Skin of body (tissue), 2 donors: Measurements from ENCODE around the gene LRP1B. TPM values are rescaled to one million over a fixed set of nuclear protein-coding genes. Genes with fewer than 3 reads are reported as not detected.

ENCODE experiments used
- DNase-seq: peaks from one replicate; lab custom pipeline; 2025; lab: John Stamatoyannopoulos, UW
- total RNA-seq: library from RNA; depleted of rRNA; stranded (reverse); fragments of >200 nt; gene quantifications from one replicate; pipeline ENCODE4 v1.2.3, GENCODE V29; 2014

The LRP1B gene
- total RNA-seq: 1.7 TPM

DNA sequence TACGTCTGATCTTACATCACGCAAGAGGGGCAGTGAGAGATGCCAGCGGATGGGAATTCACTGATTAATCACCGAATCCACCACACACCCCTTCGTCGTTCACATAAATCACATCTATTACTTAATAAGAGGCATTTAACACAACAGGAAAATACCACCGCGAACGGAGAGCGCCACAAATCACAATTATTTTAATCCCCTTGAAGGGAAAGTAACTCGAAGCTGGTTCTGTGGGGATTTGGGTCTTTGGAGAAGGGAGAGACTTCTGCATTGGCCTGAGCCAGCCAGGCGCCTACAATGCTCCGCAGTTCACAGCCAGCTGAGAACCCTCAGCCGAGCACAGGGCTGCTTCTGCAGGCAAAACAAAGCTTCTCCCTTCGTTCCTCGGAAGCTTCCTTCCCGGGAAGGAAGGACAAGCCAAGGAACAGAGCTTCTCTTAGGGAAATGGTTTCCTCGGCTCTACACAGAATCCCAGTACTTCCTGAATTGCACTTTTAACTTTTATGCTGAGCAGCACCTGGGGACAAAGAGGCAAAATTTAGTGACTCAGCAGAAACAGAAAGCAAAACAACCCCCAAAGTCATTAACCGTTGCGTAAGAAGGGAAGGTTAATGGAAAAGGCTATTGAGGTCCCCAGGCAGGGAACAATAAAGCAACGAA, at the start of gene LRP1B:
Gene LRP1B, minus strand, starts transcription at position 7 of the 660 bp plus-strand sequence. CDS start 287 bp downstream, outside the sequence.
- DNase-seq: peak; percentile 29

DNA sequence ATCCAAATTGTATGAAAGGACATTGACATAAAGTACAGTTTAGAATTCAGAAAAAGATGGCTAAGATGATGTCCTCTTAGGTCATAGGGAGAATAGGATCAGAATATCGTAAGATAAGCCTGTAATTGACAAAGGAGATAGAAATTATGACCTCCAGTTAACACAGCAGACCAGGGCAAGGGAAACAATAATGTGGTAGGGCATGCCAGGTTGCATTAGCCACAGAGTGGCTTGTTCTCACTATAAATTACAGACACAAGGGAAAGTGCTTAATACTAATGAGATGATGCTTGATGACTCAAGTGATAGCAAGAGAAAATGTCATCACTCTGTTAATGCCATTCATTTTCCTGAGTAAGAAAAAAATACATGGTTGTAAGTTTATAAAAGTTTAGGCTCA, 48.9 kb upstream of the LRP1B start:
- no peak for DNase-seq

DNA sequence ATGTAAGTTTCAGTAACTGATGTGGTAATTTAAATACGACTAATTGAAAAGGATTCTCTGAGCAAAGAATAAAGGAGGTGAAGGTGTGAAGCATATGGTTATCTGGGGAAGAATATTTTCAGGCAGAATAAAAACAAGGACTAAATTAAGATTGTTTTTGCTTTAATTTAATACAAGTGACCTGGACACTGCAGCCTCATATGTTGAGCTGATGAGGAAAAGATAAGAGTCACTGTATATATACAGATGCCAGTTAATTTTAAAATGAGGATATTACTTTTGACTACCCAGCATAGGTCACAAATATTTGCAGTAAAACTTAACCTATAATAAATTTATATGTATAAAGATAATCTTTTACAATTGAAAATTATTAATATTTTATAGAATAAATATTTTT, 47.8 kb upstream of the LRP1B start:
- DNase-seq: no peak

DNA sequence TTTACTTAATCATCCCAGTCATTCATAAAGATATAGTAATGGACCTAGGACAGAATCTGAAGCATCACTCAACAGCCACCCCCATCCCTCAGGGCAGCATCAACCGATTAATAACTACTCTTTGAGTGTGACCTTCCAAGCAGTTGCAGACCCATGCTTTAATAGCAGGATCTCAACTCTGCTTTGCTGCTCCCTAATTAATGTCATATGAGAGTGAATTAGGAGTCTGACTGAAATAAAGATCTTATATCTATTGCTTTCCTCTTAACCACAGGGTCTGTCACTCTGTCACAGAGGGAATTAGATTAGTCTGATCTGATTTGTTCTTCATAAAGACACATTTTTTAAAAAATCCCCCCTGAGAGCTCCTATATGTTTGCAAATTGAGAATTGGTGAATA, 46.1 kb upstream of the LRP1B start:
- DNase-seq: no peak

DNA sequence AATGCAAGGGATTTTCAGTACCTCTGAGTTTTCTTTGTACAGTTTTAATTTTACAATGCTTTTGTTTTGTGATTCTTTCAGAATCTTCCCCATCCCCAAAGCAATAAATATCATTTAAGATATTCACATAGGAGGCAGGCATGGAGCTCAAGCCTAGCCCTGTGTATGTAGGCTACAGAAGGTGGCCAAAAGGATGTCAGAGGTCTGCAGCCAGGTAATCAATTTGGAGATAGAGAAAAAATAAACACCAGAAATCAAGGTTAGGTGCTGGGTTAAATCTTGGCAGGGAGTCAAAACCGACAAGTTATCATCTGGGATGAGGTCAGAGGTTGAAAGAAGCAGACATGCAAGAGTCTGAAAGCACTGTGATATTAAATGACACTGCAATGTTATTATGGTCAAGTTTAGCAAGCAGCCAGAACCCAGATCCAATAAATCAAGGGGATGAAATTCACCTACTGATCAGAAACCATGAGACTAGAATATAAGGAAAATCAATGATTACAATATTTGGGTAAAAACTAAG, 45.1 kb upstream of the LRP1B start:
- DNase-seq: no peak

DNA sequence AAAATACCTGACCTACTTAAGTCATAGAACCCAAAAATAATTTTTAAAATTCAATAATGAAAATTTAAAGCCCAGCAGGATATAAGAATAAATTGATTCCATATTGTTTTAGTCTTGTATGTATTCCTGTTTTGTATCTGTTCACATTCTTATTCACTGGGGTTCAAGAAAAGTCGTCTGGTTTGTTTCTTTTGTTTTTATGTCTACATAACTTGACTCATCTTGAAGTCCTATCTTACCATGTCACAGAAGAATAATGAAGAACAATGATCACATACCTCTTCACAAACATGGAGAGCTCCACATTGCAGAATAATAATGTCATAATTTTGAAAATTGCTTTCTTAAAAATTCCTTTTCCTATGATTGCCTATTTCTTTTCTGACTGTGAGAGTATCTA, 43.4 kb upstream of the LRP1B start:
- DNase-seq: no peak

DNA sequence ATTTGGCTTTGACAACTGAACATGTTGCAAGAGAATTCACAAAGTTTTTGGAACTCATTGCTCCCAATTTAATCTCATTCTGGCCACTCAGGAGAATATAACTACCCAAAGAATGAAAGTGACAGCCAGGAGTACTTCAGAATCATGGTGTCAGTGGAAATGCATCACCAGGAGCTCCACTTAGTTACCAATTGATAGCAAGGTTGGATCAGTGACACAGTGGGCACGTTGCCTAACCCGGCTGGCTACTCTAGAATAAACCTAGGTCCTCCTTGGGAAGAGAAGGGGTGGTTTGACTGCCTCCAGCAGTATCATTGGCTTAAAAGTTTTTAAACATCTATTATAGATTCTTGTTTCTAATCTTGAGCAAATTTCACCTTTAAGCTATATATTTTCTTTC, 40.0 kb upstream of the LRP1B start:
- no peak for DNase-seq

DNA sequence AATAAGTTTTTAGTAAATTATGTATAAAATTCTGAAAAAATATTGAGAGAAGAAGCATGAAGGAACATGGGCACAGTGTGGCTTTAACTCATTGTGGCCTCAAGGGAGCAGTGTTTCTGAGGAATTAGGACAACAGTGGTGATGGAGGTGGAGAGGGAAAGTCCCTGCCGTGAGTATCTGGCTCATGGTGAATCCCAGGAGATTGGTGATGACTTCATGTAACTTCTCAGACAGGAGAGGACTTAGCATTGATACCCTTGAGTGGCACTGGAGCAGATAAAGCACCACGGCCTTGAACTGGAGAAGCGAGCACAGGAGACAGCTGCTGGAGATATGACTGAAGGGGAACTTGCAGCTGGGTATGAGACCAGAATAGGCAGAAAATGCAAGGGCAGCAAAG, 35.0 kb upstream of the LRP1B start:
- DNase-seq: peak; percentile 1

DNA sequence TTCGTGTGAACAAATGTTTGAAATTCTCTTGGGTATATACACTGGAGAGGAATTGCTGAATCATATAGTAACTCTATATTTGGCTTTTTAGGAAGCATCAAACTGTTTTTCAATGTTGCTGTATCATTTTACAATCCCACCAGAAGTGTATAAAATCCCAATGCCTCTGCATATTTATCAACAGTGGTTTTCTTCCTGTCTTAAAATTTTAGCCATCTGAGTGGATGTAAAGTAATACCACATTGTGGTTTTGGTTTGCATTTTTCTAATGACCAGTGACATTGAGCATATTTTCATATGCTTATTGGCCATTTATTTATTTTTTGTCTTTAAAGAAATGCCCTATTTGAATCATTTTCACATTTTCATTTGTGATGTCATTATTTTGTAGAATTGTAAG, 22.8 kb upstream of the LRP1B start:
- DNase-seq: no peak

DNA sequence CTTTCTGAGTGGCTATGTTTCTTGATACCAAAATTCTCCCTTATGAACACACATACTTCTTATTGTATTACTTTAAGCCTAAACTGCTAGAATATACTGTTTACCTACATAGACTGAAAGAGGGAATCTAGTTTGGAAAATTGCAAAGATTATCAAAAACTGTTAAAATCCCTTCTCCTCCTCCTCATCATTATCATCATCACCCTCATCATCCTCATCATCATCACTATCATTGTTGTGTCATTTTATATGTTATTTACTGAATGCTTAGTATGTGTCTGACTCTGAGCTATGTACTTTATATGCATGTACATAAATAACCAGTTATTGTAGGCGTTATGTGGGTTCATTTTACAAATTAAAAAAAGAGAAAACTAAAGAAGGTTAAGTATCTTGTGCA, 19.6 kb upstream of the LRP1B start:
- DNase-seq: no peak

DNA sequence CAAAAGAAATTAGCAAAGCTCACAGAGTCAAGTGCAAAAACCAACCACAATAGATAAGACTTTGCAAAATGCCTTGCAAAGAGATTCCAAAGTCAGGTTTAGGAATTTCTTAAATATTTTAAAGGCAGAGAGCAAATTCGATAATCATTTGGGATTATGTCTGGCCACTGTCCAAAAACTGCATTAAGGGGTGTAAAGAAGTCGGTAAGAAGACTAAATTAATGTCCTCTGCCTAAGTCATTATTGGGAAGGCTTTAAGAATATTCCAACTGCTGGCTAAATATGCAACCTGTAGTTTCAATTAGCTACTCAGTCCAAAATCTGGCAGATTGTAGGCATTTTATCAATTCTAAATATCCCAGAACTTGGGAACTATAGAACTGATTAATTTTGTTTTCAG, 13.7 kb upstream of the LRP1B start:
- no peak for DNase-seq

DNA sequence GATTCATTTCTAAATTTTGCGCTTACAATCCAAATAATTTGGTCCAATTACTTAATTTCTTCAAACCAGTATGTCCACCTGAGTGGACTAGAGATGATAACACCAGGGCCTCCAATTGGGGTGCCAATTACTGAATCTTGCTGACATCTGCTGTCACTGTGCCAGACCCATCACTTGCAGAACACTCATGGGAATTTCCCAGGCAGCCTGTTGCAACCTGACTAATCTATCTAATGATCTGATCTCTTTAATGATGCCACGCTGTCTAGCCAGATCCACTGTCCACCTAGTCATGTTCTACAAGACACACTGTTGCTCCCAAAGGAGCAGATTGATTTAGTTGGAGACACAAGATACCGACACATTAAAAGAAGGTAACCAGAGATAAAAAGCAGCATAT, 11.8 kb upstream of the LRP1B start:
- no peak for DNase-seq

DNA sequence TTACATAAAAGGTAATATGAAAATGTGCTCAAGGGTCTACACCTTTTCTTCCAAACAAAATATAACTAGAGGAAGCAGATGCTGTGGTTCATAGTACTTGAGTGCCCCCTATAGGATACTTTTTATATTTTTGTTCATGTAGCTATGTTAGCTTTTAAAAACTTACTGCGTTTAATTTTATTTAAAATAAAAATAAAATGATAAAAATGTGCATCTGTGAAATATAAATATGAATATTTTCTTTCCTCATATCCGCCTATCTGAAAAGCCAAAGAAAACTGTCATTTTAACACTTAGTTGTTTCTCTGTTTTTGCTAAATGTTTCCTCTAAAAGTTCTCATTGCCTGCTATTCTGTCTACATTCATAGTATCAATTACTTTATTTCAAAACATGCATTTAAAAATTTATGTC, 9.6 kb upstream of the LRP1B start:
- no peak for DNase-seq

DNA sequence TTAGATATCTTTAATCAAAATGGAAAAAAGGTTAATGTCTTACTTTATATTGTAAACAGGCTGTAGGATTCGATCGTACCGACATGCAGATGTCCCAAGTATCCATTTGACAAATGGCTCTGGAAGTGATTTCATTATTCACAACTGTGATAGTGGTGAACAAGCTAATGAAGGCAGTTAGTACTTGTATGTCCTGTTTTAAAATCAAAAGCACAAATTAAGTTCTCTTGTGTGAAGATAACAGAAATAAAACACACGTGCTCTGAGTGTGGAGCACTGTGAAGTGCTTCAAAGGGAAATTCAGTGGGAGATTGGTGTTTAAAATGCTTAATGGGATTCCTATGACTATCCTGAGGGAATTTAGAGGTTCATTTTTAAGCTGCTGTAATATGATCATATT, 8.6 kb upstream of the LRP1B start:
- no peak for DNase-seq

DNA sequence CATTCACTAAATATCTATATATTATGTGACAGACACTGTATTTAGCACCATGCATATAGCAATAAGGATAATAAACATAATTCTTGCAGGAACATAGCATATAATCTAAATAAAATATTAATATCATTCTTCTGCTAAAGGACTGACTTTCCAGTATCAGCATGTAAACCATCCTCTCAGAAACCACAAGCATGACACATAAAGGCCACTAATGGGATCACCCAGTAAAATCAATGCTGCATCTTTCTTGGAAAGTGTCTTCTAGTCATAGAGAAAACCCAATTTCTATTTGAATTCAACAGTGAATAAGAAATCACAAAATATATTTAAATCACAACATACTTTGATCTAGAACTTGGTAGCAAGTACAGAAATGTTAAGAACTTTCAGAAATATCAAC, 5.8 kb upstream of the LRP1B start:
- no peak for DNase-seq

DNA sequence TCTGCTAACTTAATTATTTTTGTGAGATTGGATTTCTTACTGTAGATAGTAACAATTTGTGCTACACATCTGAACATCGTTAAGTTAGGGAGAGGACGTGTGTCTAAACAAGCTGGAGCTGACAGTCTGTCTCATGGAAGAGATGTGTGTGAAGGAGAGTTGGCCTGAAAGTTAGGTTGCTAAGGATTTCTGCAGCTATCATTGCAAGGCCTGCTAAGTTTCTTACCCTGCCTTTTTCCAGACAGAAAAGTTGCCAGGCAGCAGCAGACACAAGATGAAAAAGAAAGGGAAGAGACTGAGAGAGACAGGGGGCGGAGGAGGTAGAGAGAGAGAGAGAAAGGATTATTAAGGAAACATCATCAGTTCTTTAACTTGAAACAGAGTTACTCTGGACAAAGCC, 4.1 kb upstream of the LRP1B start:
- no peak for DNase-seq

DNA sequence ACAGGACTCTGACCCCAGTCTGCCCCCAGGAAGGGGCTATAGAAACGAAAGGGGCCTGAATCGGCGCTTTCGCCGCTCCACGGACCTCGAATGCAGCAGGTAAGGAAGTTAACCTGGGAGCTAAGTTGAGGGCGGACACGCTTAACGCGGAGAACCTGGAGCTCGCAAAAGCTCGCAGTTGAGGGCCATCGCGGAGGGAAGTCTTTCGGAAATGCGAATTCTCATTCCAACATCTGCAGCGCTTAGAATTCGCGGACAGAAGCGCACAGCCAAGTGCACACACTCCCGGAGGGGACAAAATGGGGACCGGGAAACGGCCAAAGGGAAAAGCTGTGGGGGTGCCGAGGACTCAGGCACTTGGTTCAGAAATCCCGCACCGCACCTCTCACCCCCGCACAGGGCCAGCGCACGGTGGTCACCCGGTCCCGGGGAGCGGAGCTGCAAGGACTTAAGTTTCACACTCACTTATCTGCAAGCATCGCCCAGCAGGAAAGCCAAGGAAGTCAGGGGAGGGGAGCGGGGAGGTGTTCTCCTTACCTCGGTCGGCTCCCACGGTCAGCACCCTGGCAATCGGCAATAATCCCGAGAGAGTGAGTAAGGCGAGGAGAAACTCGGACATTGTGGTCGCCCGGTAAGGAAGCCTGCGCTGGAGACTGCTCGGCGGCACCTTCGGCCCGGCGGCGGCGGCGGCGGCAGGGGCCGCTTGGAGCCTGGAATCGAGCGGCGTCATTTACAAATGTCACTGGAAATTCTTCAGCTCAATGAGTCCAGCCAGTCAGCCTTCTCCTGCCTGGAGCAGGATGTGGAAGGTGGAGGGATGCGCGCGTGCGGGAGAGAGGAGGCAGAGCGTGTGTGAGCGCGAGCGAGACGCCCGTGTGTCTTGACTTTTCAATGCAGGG, 456 bp downstream of the LRP1B start:
- DNase-seq: no peak

DNA sequence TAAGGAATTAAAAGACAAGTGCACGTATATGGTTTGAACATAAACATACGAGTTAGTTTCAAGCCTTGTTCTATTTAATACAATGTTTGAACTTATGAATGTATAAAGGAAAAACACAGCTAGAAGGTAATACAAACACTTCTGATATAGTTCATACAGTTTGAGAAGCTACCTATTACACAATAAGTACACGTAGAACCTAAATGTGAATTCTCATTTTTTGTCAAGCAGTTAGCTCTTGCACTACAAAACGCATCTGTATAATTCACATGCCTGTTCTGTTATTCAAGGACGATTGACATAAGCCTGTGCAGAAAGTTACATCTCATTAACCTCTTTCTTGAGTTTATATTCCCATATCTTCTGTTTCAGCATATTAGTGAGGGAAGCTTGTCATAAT, 2.7 kb downstream of the LRP1B start:
- no peak for DNase-seq

DNA sequence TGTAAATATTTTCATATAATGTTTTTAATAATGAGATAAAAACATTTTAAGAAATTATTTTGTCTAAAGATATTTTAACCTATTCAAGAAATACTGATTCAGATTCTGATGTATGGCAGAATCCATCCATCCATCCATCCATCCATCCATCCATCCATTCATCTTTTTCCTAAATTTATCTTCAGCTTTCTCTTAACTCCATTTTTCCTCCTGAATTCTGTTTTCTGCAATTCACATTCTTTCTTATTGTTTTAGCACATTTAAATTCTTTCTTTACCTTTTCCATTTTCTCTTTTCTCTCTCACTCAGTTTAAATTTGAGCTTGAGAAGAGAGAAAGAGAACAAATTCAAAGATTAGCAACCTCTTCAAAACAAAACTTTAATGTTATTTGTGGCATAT, 3.6 kb downstream of the LRP1B start:
- DNase-seq: no peak

DNA sequence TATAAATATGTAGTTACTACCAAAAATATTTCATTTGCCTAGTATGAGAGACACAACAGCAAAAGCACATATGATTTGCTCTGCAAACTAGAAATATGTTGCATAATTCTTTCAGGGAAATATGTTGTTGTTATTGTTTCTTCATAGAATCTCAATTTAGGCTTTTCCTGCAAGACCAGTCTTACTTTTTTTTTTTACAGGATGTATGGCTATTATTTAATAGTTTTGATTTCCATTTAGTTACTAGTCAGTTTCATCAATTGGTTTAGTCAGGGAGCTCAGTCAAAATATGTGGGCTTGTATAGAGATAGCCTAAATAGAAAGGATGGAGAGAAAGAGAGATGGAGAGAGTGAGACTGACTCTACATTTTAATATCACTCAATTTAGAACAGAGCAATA, 6.1 kb downstream of the LRP1B start:
- DNase-seq: no peak

DNA sequence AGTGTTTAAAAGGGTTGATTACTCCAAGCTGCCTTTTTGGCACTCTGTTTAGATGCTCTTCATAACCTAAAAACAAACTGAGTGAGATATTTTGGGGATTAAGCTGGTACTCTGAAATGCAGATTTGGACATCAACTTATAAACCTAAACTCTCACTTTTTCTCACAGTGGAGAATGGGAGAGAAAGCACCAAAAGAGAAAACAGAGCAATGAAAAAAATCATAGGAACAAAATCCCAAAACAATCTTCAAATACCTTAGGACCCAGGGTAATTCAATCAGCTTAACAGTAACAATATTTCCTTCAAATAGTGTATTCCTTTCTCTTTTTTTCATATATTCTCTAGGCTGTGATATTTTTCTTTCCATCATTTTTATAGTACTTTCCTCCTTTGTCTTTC, 11.5 kb downstream of the LRP1B start:
- no peak for DNase-seq

DNA sequence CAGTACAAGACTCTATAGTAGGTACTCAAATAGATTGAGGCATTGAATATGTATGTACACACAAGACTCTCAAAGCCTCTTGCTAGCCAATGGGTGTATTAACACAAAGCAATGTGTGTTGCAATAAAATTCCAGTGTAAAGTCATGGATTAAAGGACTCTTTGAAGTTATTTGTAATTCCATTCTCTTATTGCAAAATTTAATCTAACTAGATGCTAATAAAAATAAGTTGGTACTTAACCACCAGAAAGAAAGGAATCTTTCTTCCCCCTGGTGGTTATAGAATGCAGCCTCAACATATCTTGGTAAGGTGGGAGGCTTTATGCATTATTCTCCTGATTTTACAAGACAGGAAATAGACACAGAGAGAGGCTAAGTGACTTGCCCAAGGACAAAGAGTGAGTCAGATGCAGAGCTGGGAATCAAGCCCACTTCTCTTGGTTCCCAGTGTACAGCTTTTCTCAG, 18.0 kb downstream of the LRP1B start:
- no peak for DNase-seq
